Activated CD8-positive, alpha-beta memory T cell treated with anti-CD3 and anti-CD28 coated beads, Interleukin-2, amount 50 U/mL, for 48 hours (primary cell): ENCODE results near the gene SERPINB1.

Experiments used
- DNase-seq: peaks from one replicate; pipeline ENCODE4 v3.0.0-alpha.2; 2020

Gene SERPINB1

DNA sequence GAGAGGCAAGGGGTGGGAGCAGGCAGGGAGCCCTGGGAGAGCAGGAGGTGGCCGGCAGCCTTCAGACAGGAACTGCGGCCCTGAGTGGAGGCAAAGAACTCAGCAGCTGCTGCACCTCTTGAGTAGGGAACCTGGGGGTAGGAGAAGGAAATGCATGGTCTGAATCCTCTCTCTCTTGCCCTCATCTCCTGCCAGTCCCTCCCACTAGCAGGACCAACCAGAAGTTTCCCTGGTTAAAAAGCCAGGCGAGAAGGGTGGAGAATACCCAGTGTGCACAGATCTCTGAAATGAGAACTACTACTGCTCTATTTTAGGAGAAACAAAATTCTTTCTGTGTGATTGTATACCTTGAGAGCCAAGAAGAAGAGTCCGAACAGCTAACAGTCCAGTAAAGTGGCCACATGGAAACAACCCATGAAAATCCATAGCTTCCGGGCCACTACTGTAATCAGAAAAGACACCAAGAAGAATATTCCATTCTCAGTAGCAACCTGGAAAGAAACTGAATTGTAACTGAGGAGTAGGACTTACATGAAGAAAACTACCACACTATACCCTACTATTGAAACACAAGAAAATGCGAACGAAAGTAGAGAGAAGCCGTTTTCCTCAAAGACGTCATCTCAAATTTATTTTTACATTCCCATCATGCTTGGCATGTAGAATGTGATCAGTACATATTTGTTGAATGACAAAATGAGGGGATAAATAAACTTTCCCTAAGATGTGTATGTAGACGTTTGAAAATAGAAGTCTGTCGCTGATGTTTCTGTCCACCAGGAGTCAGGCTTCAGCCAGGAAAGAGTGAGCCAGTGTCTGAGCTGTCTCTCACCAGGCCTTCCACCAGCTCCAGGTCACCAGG is 50.8 kb downstream of the SERPINB1 start:
- no peak for DNase-seq

DNA sequence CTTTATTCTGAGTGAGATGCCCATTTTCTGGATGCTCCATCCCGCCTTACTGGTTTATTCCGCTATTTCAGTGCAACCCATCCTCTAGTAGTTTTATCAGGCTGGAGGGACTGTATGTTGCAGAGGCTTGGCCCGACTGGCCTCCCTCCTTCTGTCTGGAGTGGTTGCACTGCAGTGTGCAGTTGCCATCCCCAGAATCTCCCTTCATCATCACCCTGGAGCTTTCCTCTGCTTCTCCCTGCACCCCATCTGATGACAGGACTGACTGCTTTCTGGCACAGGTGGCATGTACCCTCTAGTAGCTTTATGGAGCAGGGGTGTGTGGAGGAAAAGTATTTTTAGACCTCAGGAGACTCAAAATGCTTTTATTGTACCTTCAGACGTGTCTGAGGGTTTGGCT is 55.4 kb downstream of the SERPINB1 start:
- DNase-seq = no peak

GRCh38 chr6:2784930-2785329 is 56.7 kb downstream of the SERPINB1 start:
- DNase-seq = no peak

DNA sequence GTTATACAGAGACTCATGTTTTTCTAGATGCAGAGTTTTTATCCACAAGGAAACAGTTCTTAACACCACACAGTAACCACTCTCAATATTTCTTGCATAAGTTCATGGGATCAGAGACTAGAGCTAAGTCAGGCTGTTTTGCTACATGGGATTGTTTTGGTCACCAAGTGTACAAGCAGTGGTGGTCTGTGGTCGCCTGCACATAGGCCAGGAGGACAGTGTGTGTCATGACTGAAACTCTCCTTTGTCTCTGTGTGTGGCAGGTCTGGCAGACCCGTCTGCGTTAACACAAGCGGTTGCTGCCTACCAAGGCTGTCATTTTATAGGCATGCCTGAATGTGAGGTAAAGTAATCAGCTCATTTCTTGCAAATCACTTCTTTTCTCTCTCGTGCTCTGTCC is 57.6 kb downstream of the SERPINB1 start:
- no peak for DNase-seq

DNA sequence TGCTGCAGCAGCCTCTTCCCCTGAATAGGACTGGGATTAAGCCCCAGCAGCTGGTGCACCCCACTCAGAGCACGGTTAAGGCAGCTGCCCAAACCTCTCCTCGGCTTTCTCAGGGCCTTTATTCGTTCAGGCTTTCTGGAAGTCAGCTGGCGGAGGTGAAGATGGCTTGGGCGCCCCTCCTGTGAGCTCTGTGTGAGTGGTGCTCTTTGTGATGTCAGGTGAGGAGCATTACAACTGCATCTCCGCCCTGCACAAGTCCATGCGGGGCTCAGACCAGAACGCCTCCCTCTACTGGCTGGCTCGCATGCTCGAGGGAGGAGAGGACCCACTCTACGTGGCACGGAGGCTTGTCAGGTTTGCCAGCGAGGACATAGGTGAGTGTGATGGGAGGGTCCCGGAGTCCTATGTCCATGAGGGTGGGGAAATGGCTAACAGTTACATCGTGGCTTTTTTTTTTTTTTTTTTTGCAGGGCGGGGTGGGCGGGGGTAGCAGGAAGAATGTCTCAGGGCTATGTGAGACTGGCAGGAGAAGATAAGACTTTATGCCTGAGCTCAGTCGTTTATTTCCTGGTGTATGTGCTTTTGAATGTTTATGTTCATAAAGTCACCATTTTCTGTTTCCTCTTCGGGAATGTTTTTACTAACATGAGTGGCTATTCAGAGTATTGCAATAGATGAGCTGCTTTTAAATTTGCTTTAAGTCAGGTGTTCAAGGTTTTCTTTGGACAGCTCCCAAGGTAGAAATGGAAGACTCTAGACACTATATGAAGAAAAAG is 58.3 kb downstream of the SERPINB1 start:
- no peak for DNase-seq

GRCh38 chr6:2782825-2783187 is 58.9 kb downstream of the SERPINB1 start:
- DNase-seq = no peak

GRCh38 chr6:2782356-2782708 is 59.3 kb downstream of the SERPINB1 start:
- no peak for DNase-seq
